Measurements from ENCODE around the gene PTPRE.
A peak's percentile ranks its signal among the peaks of the same experiment; 100 is the strongest.

PTPRE gene

GRCh38 chr10:128064970-128065580 lies 158.2 kb downstream of the PTPRE start:
- no peak for DNase-seq (ENCODE audit: insufficient read length, low spot score)
- FAIRE-seq = no peak
- TF ChIP-seq TAF1 (IDR thresholded peaks at IDR 0.05; ENCODE audit: low read depth, low read length) (no peak), POLR2A (IDR thresholded peaks at IDR 0.05; ENCODE audit: low read depth, low read length) (no peak), PAX5 (IDR thresholded peaks at IDR 0.05; ENCODE audit: insufficient read depth, low read length, severe bottlenecking) (no peak), POU2F2 (IDR thresholded peaks at IDR 0.05; ENCODE audit: low read depth, low read length) (no peak), SPI1 (IDR thresholded peaks at IDR 0.05; ENCODE audit: low read depth, low read length) (no peak), POLR2AphosphoS5 (IDR thresholded peaks at IDR 0.05; ENCODE audit: low read depth, low read length) (no peak)

GRCh38 chr10:128065881-128066534 lies 159.1 kb downstream of the PTPRE start:
- FAIRE-seq = peak; percentile 31

GRCh38 chr10:128066870-128067382 lies 160.0 kb downstream of the PTPRE start:
- peak; percentile 95 for FAIRE-seq
- TF ChIP-seq POU2F2 (IDR thresholded peaks at IDR 0.05; ENCODE audit: low read depth, low read length) (no peak; the same call in 1 of the 2 replicates), SPI1 (IDR thresholded peaks at IDR 0.05; ENCODE audit: low read depth, low read length) (no peak), POLR2A (IDR thresholded peaks at IDR 0.05; ENCODE audit: low read depth, low read length) (no peak), TAF1 (IDR thresholded peaks at IDR 0.05; ENCODE audit: low read depth, low read length) (no peak), PAX5 (IDR thresholded peaks at IDR 0.05; ENCODE audit: insufficient read depth, low read length, severe bottlenecking) (no peak), POLR2AphosphoS5 (IDR thresholded peaks at IDR 0.05; ENCODE audit: low read depth, low read length) (0 out of 2 replicates have a peak, but pooled peaks have one; percentile 30)
- no peak for DNase-seq (ENCODE audit: insufficient read length, low spot score)

More at GRCh38 chr10:128065881-128066534, 159.1 kb downstream of the PTPRE start:
- no peak for TF ChIP-seq POU2F2 (IDR thresholded peaks at IDR 0.05; ENCODE audit: low read depth, low read length)
- TF ChIP-seq SPI1 (IDR thresholded peaks at IDR 0.05; ENCODE audit: low read depth, low read length) = no peak
- no peak for TF ChIP-seq PAX5 (IDR thresholded peaks at IDR 0.05; ENCODE audit: insufficient read depth, low read length, severe bottlenecking)
- TF ChIP-seq POLR2A (IDR thresholded peaks at IDR 0.05; ENCODE audit: low read depth, low read length) = no peak
- no peak for TF ChIP-seq TAF1 (IDR thresholded peaks at IDR 0.05; ENCODE audit: low read depth, low read length)
- no peak for TF ChIP-seq POLR2AphosphoS5 (IDR thresholded peaks at IDR 0.05; ENCODE audit: low read depth, low read length)
- DNase-seq (ENCODE audit: insufficient read length, low spot score) = no peak

DNA sequence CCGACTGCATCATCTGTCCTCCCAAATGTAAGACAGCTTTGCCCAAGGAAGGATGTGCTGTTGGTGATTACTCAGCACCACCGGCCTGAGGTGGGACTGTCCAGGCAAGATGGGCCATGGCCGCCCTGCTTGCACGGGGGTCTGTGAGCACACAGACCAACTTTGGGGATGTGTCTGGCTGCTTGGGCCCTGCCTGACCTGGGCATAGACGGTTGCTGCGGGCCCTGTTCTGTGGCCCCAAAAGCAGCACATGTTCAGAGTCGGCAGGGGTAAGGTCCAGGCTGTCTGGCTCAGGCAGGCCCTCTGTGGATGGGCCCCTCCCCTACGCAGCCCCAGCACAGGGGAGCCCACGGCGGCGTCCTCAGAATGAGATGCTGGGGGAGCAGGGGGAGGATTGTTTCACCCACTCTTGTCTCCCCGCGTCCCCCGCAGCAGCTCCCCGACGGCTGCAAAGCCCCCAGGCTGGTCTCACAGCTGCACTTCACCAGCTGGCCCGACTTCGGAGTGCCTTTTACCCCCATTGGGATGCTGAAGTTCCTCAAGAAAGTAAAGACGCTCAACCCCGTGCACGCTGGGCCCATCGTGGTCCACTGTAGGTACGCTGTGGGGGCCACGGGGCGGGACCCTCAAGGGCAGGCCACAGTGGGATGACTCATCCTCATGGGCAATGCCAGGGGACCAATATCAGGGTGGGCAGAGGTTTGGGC lies 160.9 kb downstream of the PTPRE start:
- TF ChIP-seq PAX5 (IDR thresholded peaks at IDR 0.05; ENCODE audit: insufficient read depth, low read length, severe bottlenecking) (no peak), POU2F2 (IDR thresholded peaks at IDR 0.05; ENCODE audit: low read depth, low read length) (no peak), POLR2A (IDR thresholded peaks at IDR 0.05; ENCODE audit: low read depth, low read length) (no peak), POLR2AphosphoS5 (IDR thresholded peaks at IDR 0.05; ENCODE audit: low read depth, low read length) (no peak), SPI1 (IDR thresholded peaks at IDR 0.05; ENCODE audit: low read depth, low read length) (no peak), TAF1 (IDR thresholded peaks at IDR 0.05; ENCODE audit: low read depth, low read length) (no peak)
- FAIRE-seq = no peak
- no peak for DNase-seq (ENCODE audit: insufficient read length, low spot score)

GRCh38 chr10:128068398-128069285 lies 161.7 kb downstream of the PTPRE start:
- FAIRE-seq = no peak
- DNase-seq (ENCODE audit: insufficient read length, low spot score) = no peak
- no peak for TF ChIP-seq POU2F2 (IDR thresholded peaks at IDR 0.05; ENCODE audit: low read depth, low read length)
- TF ChIP-seq POLR2AphosphoS5 (IDR thresholded peaks at IDR 0.05; ENCODE audit: low read depth, low read length) = no peak
- no peak for TF ChIP-seq SPI1 (IDR thresholded peaks at IDR 0.05; ENCODE audit: low read depth, low read length)
- TF ChIP-seq PAX5 (IDR thresholded peaks at IDR 0.05; ENCODE audit: insufficient read depth, low read length, severe bottlenecking) = no peak
- no peak for TF ChIP-seq POLR2A (IDR thresholded peaks at IDR 0.05; ENCODE audit: low read depth, low read length)
- no peak for TF ChIP-seq TAF1 (IDR thresholded peaks at IDR 0.05; ENCODE audit: low read depth, low read length)

GRCh38 chr10:128069351-128070051 lies 162.6 kb downstream of the PTPRE start:
- DNase-seq (ENCODE audit: insufficient read length, low spot score) = peak; percentile 63
- TF ChIP-seq SPI1 (IDR thresholded peaks at IDR 0.05; ENCODE audit: low read depth, low read length) = no peak
- TF ChIP-seq TAF1 (IDR thresholded peaks at IDR 0.05; ENCODE audit: low read depth, low read length) = no peak
- TF ChIP-seq POLR2A (IDR thresholded peaks at IDR 0.05; ENCODE audit: low read depth, low read length) = no peak
- TF ChIP-seq POU2F2 (IDR thresholded peaks at IDR 0.05; ENCODE audit: low read depth, low read length) = no peak
- no peak for TF ChIP-seq POLR2AphosphoS5 (IDR thresholded peaks at IDR 0.05; ENCODE audit: low read depth, low read length)
- TF ChIP-seq PAX5 (IDR thresholded peaks at IDR 0.05; ENCODE audit: insufficient read depth, low read length, severe bottlenecking) = no peak
- peak; percentile 88 for FAIRE-seq

DNA sequence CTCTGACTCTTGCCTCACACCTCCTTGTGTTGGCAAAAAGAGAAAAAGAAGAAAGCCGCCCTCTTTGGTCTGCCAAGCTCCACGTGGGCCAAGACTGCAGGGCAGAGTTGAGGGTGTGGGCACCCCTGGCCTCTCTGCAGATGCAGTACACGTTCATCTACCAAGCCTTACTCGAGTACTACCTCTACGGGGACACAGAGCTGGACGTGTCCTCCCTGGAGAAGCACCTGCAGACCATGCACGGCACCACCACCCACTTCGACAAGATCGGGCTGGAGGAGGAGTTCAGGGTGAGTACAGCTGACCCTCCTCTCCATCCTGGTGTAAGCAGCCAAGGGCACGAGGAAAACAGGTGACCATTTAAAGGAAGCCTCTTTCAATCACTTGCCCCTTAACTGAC lies 163.3 kb downstream of the PTPRE start:
- TF ChIP-seq TAF1 (IDR thresholded peaks at IDR 0.05; ENCODE audit: low read depth, low read length) (no peak), PAX5 (IDR thresholded peaks at IDR 0.05; ENCODE audit: insufficient read depth, low read length, severe bottlenecking) (no peak), POU2F2 (IDR thresholded peaks at IDR 0.05; ENCODE audit: low read depth, low read length) (no peak), POLR2AphosphoS5 (IDR thresholded peaks at IDR 0.05; ENCODE audit: low read depth, low read length) (no peak), POLR2A (IDR thresholded peaks at IDR 0.05; ENCODE audit: low read depth, low read length) (no peak), SPI1 (IDR thresholded peaks at IDR 0.05; ENCODE audit: low read depth, low read length) (no peak)
- DNase-seq (ENCODE audit: insufficient read length, low spot score) = no peak
- FAIRE-seq = no peak
